Endothelial cell of umbilical vein (primary cell): ENCODE measurements around the gene RTP1. TPM values are rescaled to one million over a fixed set of nuclear protein-coding genes. Genes with fewer than 3 reads are reported as not detected.

ENCODE experiments used
- BruUV-seq: library from RNA; stranded (reverse); fragments of 400-500 nt; replicated peaks from 2 replicates; lab custom pipeline; 2021; lab: Mats Ljungman, UMichigan
- CTCF ChIA-PET: fragments of 300-600, 350-600 bp; sonication (Branson Sonifier 250); formaldehyde crosslinking; loops from one replicate; lab custom pipeline; 2021; ENCODE audit warnings: antibody characterized with exemption, inconsistent platforms; lab: Charles Lee
- POLR2A ChIA-PET: fragments of 300-600, 350-600 bp; sonication (Branson Sonifier 250); formaldehyde crosslinking; loops from one replicate; lab custom pipeline; 2021; ENCODE audit warnings: antibody characterized with exemption, inconsistent platforms; lab: Charles Lee
- DNase-seq: peaks from one replicate; pipeline ENCODE4 v3.0.0-alpha.2; 2011; ENCODE audit warnings: low read depth, low spot score
- FAIRE-seq: peaks from 2 replicates; lab custom pipeline; 2011; peaks lifted over from hg19 to GRCh38; lab: Jason Lieb, UNC
- H2AFZ ChIP-seq: 2 replicates; pipeline ENCODE4 v1.6.0; 2012; ENCODE audit warnings: low read depth, low read length, control low read depth, inconsistent platforms
- H3K27ac ChIP-seq: 2 replicates; pipeline ENCODE4 v1.5.1; 2011; ENCODE audit warnings: low read depth, mild to moderate bottlenecking, control low read depth, low read length, moderate library complexity; ENCODE audit not compliant: insufficient read depth
- H3K27me3 ChIP-seq, 2 experiments: 2 replicates each; pipeline versions ENCODE4 v1.6.0 to v1.6.1; 2011; ENCODE audit warnings: low read length in 2 of 2, mixed read lengths in 1 of 2; ENCODE audit not compliant: control insufficient read depth in 2 of 2, insufficient read depth in 2 of 2
- H3K36me3 ChIP-seq, 2 experiments: 2 replicates in 1 of 2; 3 replicates in 1 of 2; pipeline ENCODE4 v1.5.1; 2011; ENCODE audit warnings: low read length in 2 of 2, mild to moderate bottlenecking in 1 of 2, moderate library complexity in 1 of 2; ENCODE audit not compliant: control insufficient read depth in 2 of 2, insufficient read depth in 2 of 2; ENCODE audit errors: extremely low read depth in 1 of 2
- H3K4me1 ChIP-seq: 3 replicates; pipeline ENCODE4 v1.5.1; 2011; ENCODE audit warnings: mild to moderate bottlenecking, low read length; ENCODE audit not compliant: control insufficient read depth, insufficient read depth; ENCODE audit errors: extremely low read depth
- H3K4me2 ChIP-seq: 2 replicates; pipeline ENCODE4 v1.6.1; 2011; ENCODE audit warnings: low read length, control low read depth, mixed read lengths; ENCODE audit not compliant: insufficient read depth
- H3K4me3 ChIP-seq, 3 experiments: fragments of 200-600 bp in 1 of 3; sonication (generic), shearing (Covaris generic) in 1 of 3; replicated peaks in 1 of 3; 2 replicates each; pipeline ENCODE4 v1.5.1; 2011 to 2016; ENCODE audit warnings: control low read depth in 3 of 3, low read length in 3 of 3, mild to moderate bottlenecking in 2 of 3, inconsistent platforms in 1 of 3, low read depth in 1 of 3, moderate library complexity in 1 of 3; ENCODE audit not compliant: insufficient read depth in 1 of 3
- H3K79me2 ChIP-seq: 2 replicates; pipeline ENCODE4 v1.6.0; 2012; ENCODE audit warnings: low read length, inconsistent platforms; ENCODE audit not compliant: control insufficient read depth, insufficient read depth
- H3K9ac ChIP-seq: replicated peaks from 2 replicates; pipeline ENCODE3; 2011; ENCODE audit warnings: low read length, control low read depth; ENCODE audit not compliant: insufficient read depth; ENCODE audit errors: extremely low read depth
- H3K9me1 ChIP-seq: replicated peaks from 3 replicates; pipeline ENCODE4 v1.6.0; 2011; ENCODE audit warnings: mild to moderate bottlenecking, low read length; ENCODE audit not compliant: control insufficient read depth, insufficient read depth; ENCODE audit errors: extremely low read depth
- H3K9me3 ChIP-seq: replicated peaks from 2 replicates; pipeline ENCODE4 v1.5.1; 2012; ENCODE audit warnings: low read length, inconsistent platforms; ENCODE audit not compliant: control insufficient read depth, insufficient read depth
- H4K20me1 ChIP-seq: replicated peaks from 2 replicates; pipeline ENCODE3; 2011; ENCODE audit warnings: mild to moderate bottlenecking, low read length; ENCODE audit not compliant: control insufficient read depth, insufficient read depth; ENCODE audit errors: extremely low read depth
- CTCF ChIP-seq, 2 donors: IDR thresholded peaks; 1 replicate in 1 of 2; 2 replicates in 1 of 2; pipeline ENCODE4 v1.5.1; 2011; ENCODE audit warnings: low read length in 2 of 2, mild to moderate bottlenecking in 2 of 2, moderate library complexity in 2 of 2, control low read depth in 1 of 2, inconsistent platforms in 1 of 2, low read depth in 1 of 2; ENCODE audit not compliant: insufficient read depth in 1 of 2; ENCODE audit errors: extremely low read depth in 1 of 2
- FOS ChIP-seq: IDR thresholded peaks from 2 replicates; pipeline ENCODE4 v1.6.1; 2011; ENCODE audit warnings: mild to moderate bottlenecking, low read length, moderate library complexity, borderline replicate concordance; ENCODE audit not compliant: insufficient read depth
- GATA2 ChIP-seq: IDR thresholded peaks from 2 replicates; pipeline ENCODE4 v1.7.0; 2011; ENCODE audit warnings: low read depth, mild to moderate bottlenecking, moderate library complexity, mixed read lengths, low read length; ENCODE audit not compliant: insufficient read length, insufficient read depth
- JUN ChIP-seq: IDR thresholded peaks from 2 replicates; pipeline ENCODE4 v1.6.1; 2011; ENCODE audit warnings: borderline replicate concordance, low read depth; ENCODE audit not compliant: insufficient read length, insufficient read depth
- MYC ChIP-seq: IDR thresholded peaks from one replicate; pipeline ENCODE4 v1.6.1; 2011; ENCODE audit warnings: mild to moderate bottlenecking, low read depth, low read length
- POLR2A ChIP-seq: IDR thresholded peaks from 2 replicates; pipeline ENCODE4 v1.6.1; 2012; ENCODE audit warnings: low read depth, mild to moderate bottlenecking, control low read depth, low read length
- POLR2AphosphoS5 ChIP-seq: IDR thresholded peaks from 2 replicates; pipeline ENCODE4 v1.6.1; 2012; ENCODE audit warnings: low read depth, mild to moderate bottlenecking, control low read depth, low read length, moderate library complexity; ENCODE audit not compliant: insufficient read depth
- dilution Hi-C: fragments of 300-500 bp; cut with MboI; formaldehyde crosslinking; loops from one replicate; pipeline ENCODE4 v1.15.0; 2019; ENCODE audit warnings: low sequenced_read_pairs; ENCODE audit not compliant: extremely low pct_ligation_motif_present
- intact Hi-C: fragments of 100-400 bp; cut with micrococcal nuclease; formaldehyde crosslinking; loops from one replicate; pipeline ENCODE4 v1.10.0; 2022
- polyA plus RNA-seq, 4 experiments: library from polyadenylated mRNA; depleted of rRNA in 3 of 4; stranded (reverse) in 3 of 4; unstranded in 1 of 4; fragments of >200 nt; gene quantifications; 2 replicates each; pipeline versions ENCODE4 v1.2.1 to v1.2.3, GENCODE V29; 2011 to 2012; ENCODE audit warnings: missing spikeins in 1 of 4
- total RNA-seq: library from RNA; stranded (reverse); gene quantifications from 2 replicates; pipeline ENCODE4 v1.2.3, GENCODE V29; 2021

RTP1 gene
- total and polyA plus RNA-seq, 2 donors (not counting 3 experiments of a cell fraction or from before 2014, with no cell fraction given): not detected

- H2AFZ ChIP-seq: no peak overlapping the region
- H4K20me1 ChIP-seq: no peaks in the 10 kb centered on the region
- FAIRE-seq (no peak), DNase-seq (no peak)
- ChIA-PET CTCF (interaction anchor here (1.2 kb wide), 1 partner anchor 464 kb away, joined by 3 read pairs; no protein-coding TSS in a partner anchor), POLR2A (no interaction called here)
- BruUV-seq: no TSS peak
- no peak overlapping the region for H3K9ac ChIP-seq
- H3K79me2 ChIP-seq: no peaks in the 10 kb centered on the region
- H3K4me2 ChIP-seq: no peak overlapping the region
- no peak overlapping the region for H3K27ac ChIP-seq
- H3K4me3 ChIP-seq: no peak overlapping the region
- H3K9me3 ChIP-seq: no peaks in the 10 kb centered on the region
- H3K27me3 ChIP-seq: peaks cover 3 to 6% of the 10 kb centered on the region in 2 experiments
- H3K9me1 ChIP-seq: no peaks in the 10 kb centered on the region
- intact Hi-C loops (no loop called here), dilution Hi-C loops (no loop called here)
- TF ChIP-seq JUN (no peak), CTCF (IDR thresholded peaks at IDR 0.05; ENCODE audit: extremely low read depth in 1 of 2, insufficient read depth in 1 of 2, low read depth in 1 of 2, low read length in 2 of 2) (no peak), POLR2AphosphoS5 (no peak), MYC (no peak), GATA2 (no peak), POLR2A (no peak)
- no peaks in the 10 kb centered on the region for H3K36me3 ChIP-seq
- no peaks in the 10 kb centered on the region for H3K4me1 ChIP-seq
Observed at GRCh38 chr3:187215460-187215859, 18.2 kb downstream of the RTP1 start.

- BruUV-seq: no TSS peak
- no peaks in the 10 kb centered on the region for H3K9me3 ChIP-seq
- H3K4me2 ChIP-seq: no peak overlapping the region
- no peak overlapping the region for H3K9ac ChIP-seq
- H3K4me3 ChIP-seq: no peak overlapping the region
- no peak overlapping the region for H2AFZ ChIP-seq
- ChIA-PET CTCF (interaction anchor here (0.6 to 9.1 kb wide), 5 partner anchors 12 to 493 kb away, joined by 3 to 396 read pairs (median 7); no protein-coding TSS in a partner anchor), POLR2A (interaction anchor here (0.6 kb wide), 1 partner anchor 25 kb away, joined by 3 read pairs; the partner anchor contains the start of gene RTP1)
- intact Hi-C loops: no loop called here
- FAIRE-seq: no peak
- no peak overlapping the region for H3K27ac ChIP-seq
- no peaks in the 10 kb centered on the region for H3K36me3 ChIP-seq
- TF ChIP-seq FOS (no peak), JUN (no peak)
- H3K4me1 ChIP-seq: no peaks in the 10 kb centered on the region
- no peaks in the 10 kb centered on the region for H3K79me2 ChIP-seq
- no peaks in the 10 kb centered on the region for H3K9me1 ChIP-seq
- H4K20me1 ChIP-seq: no peaks in the 10 kb centered on the region
- no peak for DNase-seq
- H3K27me3 ChIP-seq: peaks cover 0 to 3% of the 10 kb centered on the region in 2 experiments
- dilution Hi-C loops: no loop called here
Observed at GRCh38 chr3:187222801-187223200, 25.5 kb downstream of the RTP1 start.
